SHP77 treated with DMSO at 0.1 percent for 48 hours (cell line): ENCODE measurements around the gene GPRC5B.

Experiments used
- DNase-seq: peaks from one replicate; lab custom pipeline; 2025; lab: John Stamatoyannopoulos, UW

Gene GPRC5B, protein sequence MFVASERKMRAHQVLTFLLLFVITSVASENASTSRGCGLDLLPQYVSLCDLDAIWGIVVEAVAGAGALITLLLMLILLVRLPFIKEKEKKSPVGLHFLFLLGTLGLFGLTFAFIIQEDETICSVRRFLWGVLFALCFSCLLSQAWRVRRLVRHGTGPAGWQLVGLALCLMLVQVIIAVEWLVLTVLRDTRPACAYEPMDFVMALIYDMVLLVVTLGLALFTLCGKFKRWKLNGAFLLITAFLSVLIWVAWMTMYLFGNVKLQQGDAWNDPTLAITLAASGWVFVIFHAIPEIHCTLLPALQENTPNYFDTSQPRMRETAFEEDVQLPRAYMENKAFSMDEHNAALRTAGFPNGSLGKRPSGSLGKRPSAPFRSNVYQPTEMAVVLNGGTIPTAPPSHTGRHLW

DNA sequence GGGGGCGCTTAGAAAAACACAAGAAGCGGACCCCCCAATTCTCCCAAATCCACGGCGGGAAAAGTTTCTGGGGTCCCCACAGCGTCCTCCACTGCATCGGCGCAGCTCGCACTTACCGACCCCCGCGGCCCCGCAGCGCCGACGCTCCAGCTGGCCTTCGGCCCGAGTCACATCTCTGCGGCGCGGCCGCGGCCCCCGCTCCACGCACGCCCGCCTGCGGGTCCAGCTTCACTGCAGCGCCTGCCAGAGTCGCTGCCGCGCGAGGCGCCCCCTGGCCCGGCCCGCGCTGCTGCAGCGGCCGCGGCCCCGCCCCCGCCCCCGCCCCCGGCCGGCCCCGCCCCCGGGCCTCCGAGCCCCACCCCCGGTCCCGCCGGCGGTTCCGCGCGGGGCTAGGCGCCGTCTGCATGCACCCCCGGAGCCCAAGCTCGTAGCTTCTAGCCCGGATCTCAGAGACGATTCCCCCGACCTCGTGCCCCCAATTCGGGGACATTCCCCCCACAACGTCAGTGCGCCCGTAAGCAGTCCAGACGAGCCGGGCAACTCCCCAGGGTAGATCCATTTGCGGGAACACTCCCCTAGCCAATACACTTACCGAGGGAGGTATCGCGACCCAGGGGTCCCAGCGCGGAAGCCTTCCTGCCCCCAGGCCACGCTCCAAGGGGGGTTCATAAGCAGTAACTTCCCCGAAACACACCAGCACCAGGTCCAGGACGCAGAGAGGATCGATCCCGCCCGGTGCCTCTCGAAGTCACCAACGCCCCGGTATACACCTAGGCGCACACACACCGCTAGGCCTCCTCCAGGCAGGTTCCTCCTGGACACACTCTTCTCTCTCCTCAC lies at the start of gene GPRC5B:
Gene GPRC5B, minus strand, starts transcription at position 238 of the 840 bp plus-strand sequence. CDS start 12,003 bp downstream, outside the sequence.
- no peak for DNase-seq

DNA sequence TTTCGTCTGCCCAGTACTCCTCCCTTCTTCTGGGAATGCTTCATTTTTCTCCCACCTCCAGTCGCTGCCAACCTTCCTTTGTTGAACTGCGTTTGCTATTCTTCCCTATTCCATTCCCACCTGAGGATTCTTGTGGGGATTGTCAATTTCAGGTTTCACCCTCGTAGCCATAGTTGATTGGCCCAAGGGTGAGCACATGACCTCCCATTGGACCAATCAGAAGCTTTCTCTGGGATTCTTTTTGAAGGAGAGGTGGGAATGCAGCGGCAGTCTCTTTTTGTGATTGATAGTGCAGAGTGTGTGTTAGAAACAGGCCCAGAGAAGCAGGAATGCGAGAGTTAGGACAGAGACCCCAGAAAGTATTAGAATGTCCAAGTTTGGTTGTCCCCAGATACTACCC lies 49.1 kb upstream of the GPRC5B start:
- DNase-seq, result no peak

DNA sequence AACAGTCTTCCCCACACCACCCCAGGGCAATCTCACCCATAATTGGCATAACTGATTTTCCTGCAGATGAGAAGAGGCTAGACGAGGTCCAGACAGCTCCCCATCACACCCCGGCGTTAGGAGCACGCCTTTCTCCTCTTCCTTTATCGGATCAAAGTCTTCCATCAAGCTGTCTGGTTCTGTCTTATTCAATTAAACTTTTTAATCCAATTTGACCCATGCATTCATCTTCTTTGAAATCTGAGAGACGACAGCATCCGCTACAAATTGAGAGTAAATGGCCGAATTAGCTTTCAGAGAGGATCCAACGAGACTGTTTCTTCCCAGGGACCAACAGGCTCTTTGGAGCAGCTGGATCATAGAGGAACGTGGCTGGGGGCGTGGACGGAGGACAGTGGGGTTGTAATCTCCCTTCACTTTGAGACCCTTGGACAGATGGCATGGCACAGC lies 44.4 kb upstream of the GPRC5B start:
- DNase-seq, result no peak

DNA sequence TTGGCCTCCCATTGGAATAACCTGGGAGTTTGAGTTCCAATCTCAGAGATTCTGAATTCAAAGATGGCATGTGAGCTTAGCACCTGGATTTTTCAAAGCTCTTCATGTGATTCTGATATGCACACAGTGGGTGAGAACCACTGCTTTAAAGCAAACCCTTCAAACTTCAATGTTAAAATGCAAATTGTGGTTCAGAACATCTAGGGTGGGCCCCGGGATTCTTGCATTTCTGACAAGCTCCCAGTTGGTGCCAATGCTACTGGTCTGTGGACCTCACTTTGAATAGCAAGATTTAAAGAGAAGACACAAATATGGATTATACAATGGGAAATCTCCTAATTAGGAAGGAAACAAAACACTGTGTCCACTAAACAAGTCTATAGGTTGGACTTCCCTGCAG lies 43.8 kb upstream of the GPRC5B start:
- DNase-seq, result no peak

GRCh38 chr16:19926449-19927390 lies 42.1 kb upstream of the GPRC5B start:
- DNase-seq, result no peak

- no peak for DNase-seq
Observed at GRCh38 chr16:19923396-19923795, 38.7 kb upstream of the GPRC5B start.

DNA sequence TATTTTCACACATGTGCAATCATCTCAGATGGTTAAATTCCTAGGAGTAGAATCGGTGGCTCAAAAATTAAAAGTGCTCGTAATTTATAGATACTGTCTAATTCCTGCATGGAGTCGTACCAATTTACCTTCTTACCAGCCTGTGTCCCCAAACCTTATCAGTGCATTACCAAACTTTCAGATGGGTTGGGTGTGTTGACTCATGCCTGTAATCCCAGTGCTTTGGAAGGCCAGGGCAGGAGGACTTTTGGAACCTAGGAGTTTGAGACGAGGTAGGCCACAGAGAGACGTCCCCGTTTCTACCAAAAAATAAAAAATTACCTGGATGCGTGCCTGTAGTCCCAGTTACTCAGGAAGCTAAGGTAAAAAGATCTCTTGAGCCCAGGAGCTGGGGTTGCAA lies 34.5 kb upstream of the GPRC5B start:
- no peak for DNase-seq

DNA sequence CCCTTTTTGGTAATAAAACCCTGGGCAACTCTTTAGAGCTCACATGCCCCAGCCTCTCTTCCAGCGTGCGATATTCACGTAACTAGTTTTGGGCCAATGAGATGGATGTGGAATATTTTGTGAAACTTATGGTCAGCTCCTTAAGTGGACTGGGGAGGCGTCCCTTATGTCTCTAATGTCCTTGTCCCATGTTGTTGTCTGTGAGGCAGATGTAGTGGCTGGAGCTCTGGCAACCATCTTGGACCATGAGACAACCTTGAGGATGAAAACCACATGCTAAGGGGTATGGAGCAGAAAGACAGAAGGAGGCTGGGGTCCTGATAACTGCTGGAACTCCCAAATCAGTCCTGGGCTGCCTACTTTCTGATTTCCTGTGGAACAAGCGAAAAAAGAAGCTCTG lies 31.4 kb upstream of the GPRC5B start:
- DNase-seq, result no peak

GRCh38 chr16:19914877-19915276 lies 30.2 kb upstream of the GPRC5B start:
- no peak for DNase-seq

GRCh38 chr16:19913340-19913645 lies 28.6 kb upstream of the GPRC5B start:
- no peak for DNase-seq

- DNase-seq, result no peak
Observed at GRCh38 chr16:19912455-19913339, 28.0 kb upstream of the GPRC5B start.

- DNase-seq, result no peak
Observed at GRCh38 chr16:19911747-19912454, 27.3 kb upstream of the GPRC5B start.

- DNase-seq, result no peak
Observed at GRCh38 chr16:19911204-19911603, 26.6 kb upstream of the GPRC5B start.

DNA sequence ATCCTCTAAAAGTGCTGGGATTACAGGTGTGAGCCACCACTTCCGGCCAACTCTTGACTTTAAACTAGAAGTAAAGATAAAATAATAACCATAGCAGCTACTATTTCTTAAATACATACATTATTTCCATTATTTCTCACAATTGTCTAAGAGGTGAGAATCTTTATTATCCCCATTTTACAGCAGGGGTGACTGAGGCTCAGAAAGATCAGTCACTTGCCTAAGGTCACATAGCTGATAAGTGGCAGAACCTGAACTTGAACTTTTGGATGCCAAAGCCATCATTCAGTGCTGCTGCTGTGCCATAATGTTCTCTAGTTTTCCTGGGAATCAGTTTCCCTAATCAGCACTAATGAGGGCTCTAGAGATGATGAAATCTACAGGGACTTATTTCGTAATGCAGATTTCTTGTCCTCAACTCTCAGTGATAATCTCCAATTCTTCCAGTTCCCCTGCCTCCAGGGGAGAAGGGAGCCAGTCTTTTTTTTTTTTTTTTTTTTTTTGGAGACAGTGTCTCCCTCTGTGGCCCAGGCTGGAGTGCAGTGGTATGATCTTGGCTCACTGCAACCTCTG lies 25.2 kb upstream of the GPRC5B start:
- DNase-seq, result no peak

DNA sequence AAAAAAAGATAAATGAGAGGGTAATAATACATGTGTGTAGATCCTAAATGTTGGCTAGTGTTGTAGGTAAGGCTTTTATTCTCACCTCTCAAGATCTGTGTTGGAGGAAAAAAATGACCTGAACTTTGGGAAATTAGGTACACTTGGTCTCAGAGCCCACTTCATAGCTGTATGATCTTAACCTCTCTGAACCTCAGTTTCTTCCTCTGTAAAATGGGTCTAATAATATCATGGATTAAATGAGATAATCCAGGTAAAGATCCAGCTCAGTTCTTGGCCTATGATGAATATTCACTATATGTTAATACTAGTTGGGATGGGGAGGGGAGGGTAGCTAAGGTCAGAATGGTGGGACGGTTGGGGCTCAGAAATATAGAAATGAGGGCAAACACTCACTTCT lies 24.3 kb upstream of the GPRC5B start:
- DNase-seq, result no peak

DNA sequence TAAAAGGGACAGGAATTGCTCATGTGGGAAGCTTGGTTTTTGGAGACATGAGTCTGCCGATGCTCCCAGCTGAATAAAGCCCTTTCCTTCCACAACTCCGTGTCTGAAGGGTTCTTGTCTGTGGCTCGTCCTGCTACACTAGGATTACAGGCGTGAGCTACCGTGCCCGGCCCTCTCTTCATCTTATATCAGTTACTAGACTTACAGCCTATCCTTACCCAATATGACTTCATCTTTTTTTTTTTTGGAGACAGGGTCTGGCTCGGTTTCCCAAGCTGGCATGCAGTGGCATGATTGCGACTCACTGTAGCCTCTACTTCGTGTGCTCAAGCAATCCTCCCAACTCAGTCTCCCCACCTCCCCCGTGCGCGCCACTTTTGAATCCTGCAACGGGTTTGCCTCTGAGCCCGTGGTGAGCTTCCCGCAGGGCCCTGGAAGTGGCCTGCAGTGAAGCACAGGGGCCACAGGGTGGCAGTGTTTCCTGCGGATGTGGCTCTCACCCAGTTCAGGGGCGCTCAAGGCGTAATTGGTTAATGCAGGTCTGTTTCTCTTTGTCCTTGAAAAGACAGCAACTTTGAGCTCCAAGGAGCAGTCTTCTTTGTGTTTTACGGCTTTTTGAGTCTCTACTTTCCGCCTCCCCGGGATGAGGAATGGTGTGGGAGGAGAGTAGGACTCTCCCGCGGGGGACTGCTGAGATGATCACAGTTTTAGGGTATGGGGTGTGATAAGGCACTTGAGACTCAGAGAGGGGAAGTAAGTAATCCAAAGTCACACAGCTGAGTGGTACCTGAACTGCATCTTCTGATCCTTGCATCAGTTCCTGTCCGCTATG lies 22.7 kb upstream of the GPRC5B start:
- DNase-seq, result peak; percentile 2

- DNase-seq, result no peak
Observed at GRCh38 chr16:19901164-19901563, 16.5 kb upstream of the GPRC5B start.

DNA sequence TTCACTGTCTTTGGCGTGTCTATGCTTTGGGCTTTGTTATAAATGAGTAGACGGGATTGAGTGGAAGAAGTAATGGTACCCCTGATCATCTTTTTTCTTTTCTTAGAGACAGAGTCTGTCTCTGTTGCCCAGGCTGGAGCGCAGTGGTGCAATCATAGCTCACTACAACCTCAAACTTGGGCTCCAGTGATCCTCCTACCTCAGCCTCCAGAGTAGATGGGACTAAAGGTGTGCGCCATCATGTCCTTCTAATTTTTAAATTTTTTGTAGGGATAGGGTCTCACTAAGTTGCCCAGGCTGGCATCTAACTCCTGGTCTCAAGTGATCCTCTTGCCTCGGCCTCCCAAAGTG lies 14.9 kb upstream of the GPRC5B start:
- no peak for DNase-seq

DNA sequence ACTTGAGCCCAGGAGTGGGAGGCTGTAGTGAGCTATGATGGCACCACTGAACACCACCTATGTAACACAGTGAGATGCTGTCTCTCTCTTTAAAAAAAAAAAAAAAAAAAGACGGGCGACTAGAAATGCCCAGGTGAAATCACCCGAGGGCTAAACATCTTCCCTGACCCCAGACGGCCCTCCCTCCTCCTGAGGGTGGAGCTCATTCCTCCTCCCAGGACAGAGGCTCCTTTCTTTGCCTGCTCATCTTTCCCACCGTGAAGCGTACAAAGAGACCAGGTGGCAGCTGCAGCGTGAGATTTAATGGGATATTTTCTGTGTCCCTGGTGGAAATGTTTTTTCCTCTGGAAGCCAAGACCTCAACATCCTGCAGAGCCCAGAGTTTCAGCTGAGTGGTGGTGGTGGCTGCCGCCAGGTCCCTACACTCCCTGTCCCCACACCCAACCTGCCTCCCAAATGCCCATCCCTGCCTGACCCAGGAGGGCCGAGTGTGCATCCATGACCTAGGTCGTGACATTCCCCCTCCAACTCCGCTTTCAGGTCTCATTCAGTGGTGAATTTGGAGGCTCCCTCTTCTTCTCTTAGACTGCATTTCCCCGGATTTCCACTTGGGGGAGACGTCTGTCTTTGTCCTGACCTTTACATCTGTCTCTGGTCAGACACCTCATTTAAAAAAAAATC lies 14.4 kb upstream of the GPRC5B start:
- DNase-seq, result peak; percentile 10
